Panc1 (cell line): ENCODE data around the gene NR1H3. TPM values are rescaled to one million over a fixed set of nuclear protein-coding genes. Genes with fewer than 3 reads are reported as not detected.

Experiments used
- ATAC-seq: fragments of 200-7000 bp; cut with Tn5 transposase; 2 replicates; pipeline ENCODE4 v1.9.1; 2020; ENCODE audit warnings: mild to moderate bottlenecking, moderate library complexity
- BruUV-seq: library from RNA; stranded (reverse); fragments of 400-500 nt; replicated peaks from 2 replicates; lab custom pipeline; 2021; lab: Mats Ljungman, UMichigan
- CTCF ChIA-PET: fragments of 300-600 bp; sonication (Branson Sonifier 250); formaldehyde crosslinking; loops from one replicate; lab custom pipeline; 2022; ENCODE audit warnings: antibody characterized with exemption; lab: Charles Lee
- POLR2A ChIA-PET: fragments of 300-600 bp; sonication (Branson Sonifier 250); formaldehyde crosslinking; loops from one replicate; lab custom pipeline; 2022; ENCODE audit warnings: antibody characterized with exemption; lab: Charles Lee
- DNase-seq: peaks from one replicate; pipeline ENCODE4 v3.0.0-alpha.2; 2010; ENCODE audit warnings: low read depth, low spot score
- H3K27ac ChIP-seq: 2 replicates; pipeline ENCODE4 v1.5.1; 2011; ENCODE audit warnings: mild to moderate bottlenecking, low read length, inconsistent platforms
- H3K27me3 ChIP-seq: fragments of 200-500 bp; sonication (Bioruptor generic); 2 replicates; pipeline ENCODE4 v1.6.0; 2014; ENCODE audit warnings: low read length, inconsistent platforms; ENCODE audit not compliant: control insufficient read depth, insufficient read depth
- H3K36me3 ChIP-seq: fragments of 200-500 bp; sonication (Bioruptor generic); 2 replicates; pipeline ENCODE4 v1.5.1; 2014; ENCODE audit warnings: inconsistent platforms, mild to moderate bottlenecking, low read length, moderate library complexity; ENCODE audit not compliant: control insufficient read depth, insufficient read depth
- H3K4me1 ChIP-seq: 2 replicates; pipeline ENCODE4 v1.5.1; 2011; ENCODE audit warnings: inconsistent platforms, mild to moderate bottlenecking, low read length, moderate library complexity; ENCODE audit not compliant: control insufficient read depth, insufficient read depth
- H3K4me3 ChIP-seq, 2 experiments: 2 replicates each; pipeline ENCODE4 v1.5.1; 2011 to 2012; ENCODE audit warnings: low read depth in 2 of 2, low read length in 2 of 2, mild to moderate bottlenecking in 2 of 2, inconsistent platforms in 1 of 2, moderate library complexity in 1 of 2
- H3K9me3 ChIP-seq: fragments of 200-500 bp; sonication (Bioruptor generic); 2 replicates; pipeline ENCODE4 v1.5.1; 2014; ENCODE audit warnings: low read depth, mild to moderate bottlenecking, inconsistent platforms, low read length, moderate library complexity; ENCODE audit not compliant: control insufficient read depth, insufficient read depth
- POLR2AphosphoS5 ChIP-seq: IDR thresholded peaks from 2 replicates; pipeline ENCODE4 v1.6.1; 2012; ENCODE audit warnings: mild to moderate bottlenecking, low read depth, low read length, moderate library complexity
- REST ChIP-seq, 2 experiments: IDR thresholded peaks; 2 replicates each; pipeline ENCODE4 v1.6.1; 2011 to 2012; ENCODE audit warnings: low read depth in 2 of 2, control low read depth in 1 of 2, low read length in 1 of 2, mild to moderate bottlenecking in 1 of 2, moderate library complexity in 1 of 2; ENCODE audit not compliant: insufficient read depth in 1 of 2
- SIN3A ChIP-seq: IDR thresholded peaks from 2 replicates; pipeline ENCODE4 v1.6.1; 2012; ENCODE audit warnings: low read depth, mild to moderate bottlenecking, low read length, moderate library complexity, borderline replicate concordance; ENCODE audit not compliant: insufficient read depth
- TCF7L2 ChIP-seq: IDR thresholded peaks from 2 replicates; pipeline ENCODE4 v1.6.1; 2011; ENCODE audit warnings: mild to moderate bottlenecking, low read depth, low read length, inconsistent platforms
- in situ Hi-C: cut with HindIII; loops from 2 replicates; pipeline ENCODE4 v1.10.0; 2016; ENCODE audit warnings: low sequenced_read_pairs, low pct_unique_long_range_greater_than_20kb
- intact Hi-C: fragments of 100-400 bp; cut with micrococcal nuclease; formaldehyde crosslinking; loops from one replicate; pipeline ENCODE4 v1.10.0; 2022; ENCODE audit not compliant: unreplicated experiment
- total RNA-seq: library from RNA; stranded (reverse); gene quantifications from one replicate; pipeline ENCODE4 v1.2.1, GENCODE V29; 2021; ENCODE audit not compliant: unreplicated experiment
- TF ChIP-seq, protein P1 (sequence below): fragments of 450-650 bp; IDR thresholded peaks from 2 replicates; pipeline ENCODE4 v1.5.1; 2017; ENCODE audit warnings: mild to moderate bottlenecking

NR1H3 gene
- total RNA-seq, 1 experiment from 2014 or later = 17.2 TPM

- in situ Hi-C loops = no loop called here
These were observed 17.9 kb upstream of the NR1H3 start for GRCh38 chr11:47239852-47240251.

DNA sequence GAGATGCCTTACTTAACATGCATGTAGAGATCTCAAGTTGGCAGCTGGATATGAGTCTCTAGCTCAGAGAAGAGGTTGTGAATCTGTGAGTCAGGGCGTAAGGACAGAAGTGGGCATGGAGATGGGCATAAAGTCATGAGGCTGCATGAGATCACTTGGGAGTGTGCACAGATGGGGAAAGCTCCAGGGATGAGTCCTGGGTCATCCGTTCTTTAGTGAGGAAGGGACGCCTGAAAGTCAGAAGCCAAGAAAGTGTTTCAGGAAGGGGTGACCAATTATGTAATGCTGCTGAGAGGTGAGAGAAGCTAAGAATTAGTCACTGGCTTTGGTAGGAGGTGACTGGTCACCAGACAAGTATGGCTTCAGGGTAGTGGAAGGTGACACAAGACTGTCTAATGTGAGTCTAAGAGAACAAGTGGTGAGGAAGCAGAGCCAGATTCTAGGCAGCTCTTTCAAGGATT, 15.9 kb upstream of the NR1H3 start:
- Histone ChIP-seq H3K9me3 (no peaks in the 10 kb centered on the region), H3K27ac (no peak overlapping the region), H3K4me3 (no peak overlapping the region), H3K27me3 (no peaks in the 10 kb centered on the region), H3K4me1 (no peaks in the 10 kb centered on the region), H3K36me3 (no peaks in the 10 kb centered on the region)
- intact Hi-C loops = no loop called here
- TF ChIP-seq TCF7L2 (no peak), POLR2AphosphoS5 (0 out of 2 replicates have a peak, but pooled peaks have one; percentile 25)
- POLR2A ChIA-PET = no interaction called here
- DNase-seq (peak; percentile 25), ATAC-seq (peak; percentile 27; the same call in 1 of the 2 replicates)
- in situ Hi-C loops = no loop called here
- CTCF ChIA-PET = interaction anchor here (0.7 kb wide), 1 partner anchor 113 kb away, joined by 3 read pairs; no protein-coding TSS in a partner anchor
- BruUV-seq = no TSS peak

More at GRCh38 chr11:47239852-47240251, 17.9 kb upstream of the NR1H3 start:
- intact Hi-C loops = no loop called here
- no peak overlapping the region for H3K27ac ChIP-seq
- DNase-seq (no peak), ATAC-seq (no peak)
- ChIA-PET CTCF (no interaction called here), POLR2A (no interaction called here)
- H3K4me1 ChIP-seq = peaks cover 12% of the 10 kb centered on the region
- no peaks in the 10 kb centered on the region for H3K27me3 ChIP-seq
- no peaks in the 10 kb centered on the region for H3K9me3 ChIP-seq
- H3K4me3 ChIP-seq = no peak overlapping the region
- no peaks in the 10 kb centered on the region for H3K36me3 ChIP-seq
- BruUV-seq = no TSS peak
- TF ChIP-seq TCF7L2 (no peak), POLR2AphosphoS5 (no peak), SIN3A (no peak), REST (IDR thresholded peaks at IDR 0.05; ENCODE audit: insufficient read depth in 1 of 2, low read depth in 2 of 2, low read length in 1 of 2) (no peak)
- TF ChIP-seq, protein P1, sequence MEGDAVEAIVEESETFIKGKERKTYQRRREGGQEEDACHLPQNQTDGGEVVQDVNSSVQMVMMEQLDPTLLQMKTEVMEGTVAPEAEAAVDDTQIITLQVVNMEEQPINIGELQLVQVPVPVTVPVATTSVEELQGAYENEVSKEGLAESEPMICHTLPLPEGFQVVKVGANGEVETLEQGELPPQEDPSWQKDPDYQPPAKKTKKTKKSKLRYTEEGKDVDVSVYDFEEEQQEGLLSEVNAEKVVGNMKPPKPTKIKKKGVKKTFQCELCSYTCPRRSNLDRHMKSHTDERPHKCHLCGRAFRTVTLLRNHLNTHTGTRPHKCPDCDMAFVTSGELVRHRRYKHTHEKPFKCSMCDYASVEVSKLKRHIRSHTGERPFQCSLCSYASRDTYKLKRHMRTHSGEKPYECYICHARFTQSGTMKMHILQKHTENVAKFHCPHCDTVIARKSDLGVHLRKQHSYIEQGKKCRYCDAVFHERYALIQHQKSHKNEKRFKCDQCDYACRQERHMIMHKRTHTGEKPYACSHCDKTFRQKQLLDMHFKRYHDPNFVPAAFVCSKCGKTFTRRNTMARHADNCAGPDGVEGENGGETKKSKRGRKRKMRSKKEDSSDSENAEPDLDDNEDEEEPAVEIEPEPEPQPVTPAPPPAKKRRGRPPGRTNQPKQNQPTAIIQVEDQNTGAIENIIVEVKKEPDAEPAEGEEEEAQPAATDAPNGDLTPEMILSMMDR = no peak

DNA sequence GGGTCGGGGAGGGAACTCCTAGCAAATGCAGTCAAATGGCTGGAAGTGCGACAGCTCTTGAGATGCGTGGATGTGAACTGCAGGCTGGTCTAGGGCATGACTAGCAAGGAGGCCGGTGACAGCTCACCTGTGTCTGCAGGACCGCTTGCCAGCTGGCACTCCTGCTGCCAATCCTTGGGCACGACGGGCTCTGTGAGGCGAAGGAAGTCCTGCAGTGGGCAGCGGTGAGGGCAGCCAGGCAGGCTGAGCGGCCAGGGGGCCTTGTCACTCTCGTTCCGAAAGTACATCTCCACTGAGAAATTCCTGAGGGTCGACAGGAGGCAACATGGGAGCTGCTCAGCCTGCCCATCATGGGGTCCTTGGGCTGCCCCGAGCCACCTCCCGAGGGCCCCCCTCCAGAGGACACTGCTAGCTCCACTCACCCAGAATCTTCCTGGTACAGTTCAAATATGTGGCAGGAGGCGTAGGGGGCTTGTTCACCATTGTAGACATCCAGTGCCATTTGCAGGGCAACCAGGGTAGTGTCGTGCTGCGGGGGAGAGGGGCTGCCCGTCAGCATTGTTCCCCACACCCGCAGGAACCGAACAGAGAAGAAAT, 15.1 kb upstream of the NR1H3 start:
- H3K4me3 ChIP-seq = no peak overlapping the region
- intact Hi-C loops = no loop called here
- no peaks in the 10 kb centered on the region for H3K36me3 ChIP-seq
- no peaks in the 10 kb centered on the region for H3K27me3 ChIP-seq
- H3K4me1 ChIP-seq = peaks cover 6% of the 10 kb centered on the region
- ATAC-seq (no peak), DNase-seq (no peak)
- no peaks in the 10 kb centered on the region for H3K9me3 ChIP-seq
- in situ Hi-C loops = no loop called here
- POLR2A ChIA-PET = interaction anchor here (0.5 kb wide), 1 partner anchor 51 kb away, joined by 3 read pairs; no protein-coding TSS in a partner anchor
- BruUV-seq = no TSS peak
- H3K27ac ChIP-seq = no peak overlapping the region
- CTCF ChIA-PET = no interaction called here
- TF ChIP-seq POLR2AphosphoS5 (no peak), TCF7L2 (no peak), REST (IDR thresholded peaks at IDR 0.05; ENCODE audit: insufficient read depth in 1 of 2, low read depth in 2 of 2, low read length in 1 of 2) (no peak), SIN3A (no peak)
- TF ChIP-seq, protein P1 = no peak
